ENCODE results near the gene KLF8. TPM values are rescaled to one million over a fixed set of nuclear protein-coding genes. Genes with fewer than 3 reads are reported as not detected.

Gene KLF8
- total RNA-seq, 2 donors from 2014 or later: 5.6 to 22.8 TPM

DNA sequence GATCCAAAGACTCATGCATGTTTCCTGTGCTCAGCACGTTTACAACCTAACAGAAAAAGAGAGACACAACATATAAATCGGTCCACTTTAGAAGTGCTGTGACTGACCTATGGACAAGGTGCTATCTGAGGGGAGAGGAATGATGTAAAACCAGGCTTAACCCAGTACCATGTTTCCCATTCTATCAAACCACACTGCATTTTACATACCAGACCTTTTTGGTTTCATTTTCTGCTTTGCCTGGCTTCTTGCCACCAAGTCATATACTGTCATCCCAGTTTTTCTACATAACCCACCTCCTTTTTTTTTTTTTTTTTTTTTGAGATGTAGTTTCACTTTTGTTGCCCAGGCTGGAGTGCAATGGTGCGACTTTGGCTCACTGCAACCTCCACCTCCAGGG lies 82.2 kb downstream of the KLF8 start:
- no peaks in the 10 kb centered on the region for H3K4me1 ChIP-seq (replicated peaks)
- no peak overlapping the region for H3K27ac ChIP-seq
- DNase-seq (ENCODE audit: low spot score): no peak
- no peaks in the 10 kb centered on the region for H3K9me3 ChIP-seq
- WGBS: 58% methylated on average over 3 of the region's 3 CpGs
- no peaks in the 10 kb centered on the region for H3K27me3 ChIP-seq (replicated peaks; ENCODE audit: insufficient read depth)
- no peaks in the 10 kb centered on the region for H3K36me3 ChIP-seq
- intact Hi-C loops (cut with DNase I): no loop called here
- TF ChIP-seq POLR2AphosphoS5 (IDR thresholded peaks at IDR 0.05) (no peak), POLR2A (IDR thresholded peaks at IDR 0.05) (no peak), CTCF (IDR thresholded peaks at IDR 0.05) (no peak)
- H3K4me3 ChIP-seq: no peak overlapping the region

GRCh38 chrX:56318076-56318475 lies 85.9 kb downstream of the KLF8 start:
- DNase-seq (ENCODE audit: low spot score): no peak
- H3K4me1 ChIP-seq (replicated peaks): no peaks in the 10 kb centered on the region
- 100% methylated on average over 2 of the region's 2 CpGs for WGBS
- intact Hi-C loops (cut with DNase I): no loop called here
- no peak overlapping the region for H3K4me3 ChIP-seq
- no peaks in the 10 kb centered on the region for H3K27me3 ChIP-seq (replicated peaks; ENCODE audit: insufficient read depth)
- TF ChIP-seq POLR2AphosphoS5 (IDR thresholded peaks at IDR 0.05) (no peak), POLR2A (IDR thresholded peaks at IDR 0.05) (no peak), CTCF (IDR thresholded peaks at IDR 0.05) (no peak)
- no peak overlapping the region for H3K27ac ChIP-seq
- H3K9me3 ChIP-seq: no peaks in the 10 kb centered on the region
- no peaks in the 10 kb centered on the region for H3K36me3 ChIP-seq

DNA sequence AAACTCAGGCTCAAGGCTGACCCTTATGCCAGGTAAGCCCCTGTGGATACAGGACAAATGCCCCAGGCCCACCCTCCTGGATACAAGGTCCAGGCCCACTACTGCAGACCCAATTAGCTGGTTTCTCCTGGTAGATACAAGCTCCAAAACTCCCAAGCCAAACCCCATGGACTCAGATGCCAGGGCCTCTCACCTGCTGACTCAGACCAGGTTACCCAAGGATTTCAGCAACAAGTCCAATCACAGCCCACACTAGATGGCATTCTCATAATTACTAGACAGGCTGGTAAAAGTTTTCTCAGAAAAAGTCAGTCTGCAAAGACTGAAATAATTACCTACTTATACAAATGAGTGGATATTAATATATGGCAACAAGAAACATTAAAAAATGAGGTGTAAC lies 87.0 kb downstream of the KLF8 start:
- no peaks in the 10 kb centered on the region for H3K9me3 ChIP-seq
- H3K27ac ChIP-seq: no peak overlapping the region
- no peaks in the 10 kb centered on the region for H3K27me3 ChIP-seq (replicated peaks; ENCODE audit: insufficient read depth)
- no peak for TF ChIP-seq CTCF (IDR thresholded peaks at IDR 0.05)
- TF ChIP-seq POLR2A (IDR thresholded peaks at IDR 0.05): no peak
- TF ChIP-seq POLR2AphosphoS5 (IDR thresholded peaks at IDR 0.05): no peak
- no peaks in the 10 kb centered on the region for H3K36me3 ChIP-seq
- H3K4me3 ChIP-seq: no peak overlapping the region
- DNase-seq (ENCODE audit: low spot score): no peak
- no peaks in the 10 kb centered on the region for H3K4me1 ChIP-seq (replicated peaks)
- intact Hi-C loops (cut with DNase I): no loop called here

Data from prostate gland (tissue), 2 donors.